ES-I3 (cell line): ENCODE results near the gene SLC7A4.

Experiments used
- H3K36me3 ChIP-seq: 2 replicates; pipeline ENCODE4 v1.6.1; 2013; ENCODE audit warnings: mild to moderate bottlenecking, low read length, control low read depth, moderate library complexity; ENCODE audit not compliant: insufficient read depth
- H3K4me1 ChIP-seq: 2 replicates; pipeline ENCODE4 v1.6.1; 2013; ENCODE audit warnings: mild to moderate bottlenecking, control low read depth, low read length; ENCODE audit not compliant: insufficient read depth
- H3K9ac ChIP-seq: 2 replicates; pipeline ENCODE4 v1.6.1; 2013; ENCODE audit warnings: low read depth, mild to moderate bottlenecking, low read length, moderate library complexity
- H3K9me3 ChIP-seq: 2 replicates; pipeline ENCODE4 v1.6.1; 2013; ENCODE audit warnings: mild to moderate bottlenecking, low read length, moderate library complexity; ENCODE audit not compliant: control insufficient read depth, insufficient read depth

Gene SLC7A4

GRCh38 chr22:21025266-21025665 is 7.1 kb downstream of the SLC7A4 start:
- Histone ChIP-seq H3K9me3 (no peaks in the 10 kb centered on the region), H3K9ac (no peak overlapping the region)

GRCh38 chr22:21022955-21023614 is 9.3 kb downstream of the SLC7A4 start:
- Histone ChIP-seq H3K4me1 (no peaks in the 10 kb centered on the region), H3K9me3 (no peaks in the 10 kb centered on the region), H3K9ac (no peak overlapping the region), H3K36me3 (no peaks in the 10 kb centered on the region)

More at GRCh38 chr22:21025266-21025665, 7.1 kb downstream of the SLC7A4 start:
- Histone ChIP-seq H3K4me1 (no peaks in the 10 kb centered on the region), H3K36me3 (no peaks in the 10 kb centered on the region)

- H3K9ac ChIP-seq = no peak overlapping the region
- no peaks in the 10 kb centered on the region for H3K36me3 ChIP-seq
- H3K9me3 ChIP-seq = no peaks in the 10 kb centered on the region
- H3K4me1 ChIP-seq = no peaks in the 10 kb centered on the region
These were observed 9.9 kb downstream of the SLC7A4 start for GRCh38 chr22:21022507-21022906.

- no peak overlapping the region for H3K9ac ChIP-seq
- no peaks in the 10 kb centered on the region for H3K36me3 ChIP-seq
- H3K4me1 ChIP-seq = no peaks in the 10 kb centered on the region
- H3K9me3 ChIP-seq = no peaks in the 10 kb centered on the region
These were observed 11.4 kb downstream of the SLC7A4 start for GRCh38 chr22:21020802-21021429.

GRCh38 chr22:21018314-21018713 is 14.0 kb downstream of the SLC7A4 start:
- Histone ChIP-seq H3K9ac (no peak overlapping the region), H3K9me3 (no peaks in the 10 kb centered on the region), H3K36me3 (no peaks in the 10 kb centered on the region), H3K4me1 (no peaks in the 10 kb centered on the region)

GRCh38 chr22:21016644-21017420 is 15.5 kb downstream of the SLC7A4 start:
- no peak overlapping the region for H3K9ac ChIP-seq

GRCh38 chr22:21015466-21016006 is 16.8 kb downstream of the SLC7A4 start:
- Histone ChIP-seq H3K9me3 (no peaks in the 10 kb centered on the region), H3K36me3 (no peaks in the 10 kb centered on the region), H3K9ac (no peak overlapping the region; the same call in 1 of the 2 replicates), H3K4me1 (peaks cover under 1% of the 10 kb centered on the region; the same call in 1 of the 2 replicates)

More at GRCh38 chr22:21016644-21017420, 15.5 kb downstream of the SLC7A4 start:
- Histone ChIP-seq H3K4me1 (no peaks in the 10 kb centered on the region), H3K36me3 (no peaks in the 10 kb centered on the region), H3K9me3 (no peaks in the 10 kb centered on the region)

- Histone ChIP-seq H3K9ac (peak within 1 kb of the TSS; percentile 69), H3K36me3 (no peaks in the 10 kb centered on the region), H3K9me3 (no peaks in the 10 kb centered on the region), H3K4me1 (peaks cover 2% of the 10 kb centered on the region; the same call in 1 of the 2 replicates)
These were observed 17.5 kb downstream of the SLC7A4 start, which contains the start of gene P2RX6 for GRCh38 chr22:21014726-21015465. P2RX6 (plus strand) TSS chr22:21015165; CDS start chr22:21015175, 10 bp downstream.

GRCh38 chr22:21014202-21014725 is 18.1 kb downstream of the SLC7A4 start:
- Histone ChIP-seq H3K4me1 (peaks cover 2% of the 10 kb centered on the region; the same call in 1 of the 2 replicates), H3K9me3 (no peaks in the 10 kb centered on the region), H3K9ac (peak overlapping the region; percentile 69), H3K36me3 (no peaks in the 10 kb centered on the region)

- Histone ChIP-seq H3K36me3 (no peaks in the 10 kb centered on the region), H3K9ac (peak overlapping the region; percentile 69), H3K4me1 (peaks cover 2% of the 10 kb centered on the region; the same call in 1 of the 2 replicates), H3K9me3 (no peaks in the 10 kb centered on the region)
These were observed 18.6 kb downstream of the SLC7A4 start for GRCh38 chr22:21013657-21014201.

- peaks cover 2% of the 10 kb centered on the region; the same call in 1 of the 2 replicates for H3K4me1 ChIP-seq
- no peaks in the 10 kb centered on the region for H3K36me3 ChIP-seq
- no peaks in the 10 kb centered on the region for H3K9me3 ChIP-seq
- H3K9ac ChIP-seq = no peak overlapping the region
These were observed 19.6 kb downstream of the SLC7A4 start for GRCh38 chr22:21012446-21013407.

- no peaks in the 10 kb centered on the region for H3K36me3 ChIP-seq
- H3K9me3 ChIP-seq = no peaks in the 10 kb centered on the region
- peaks cover 2% of the 10 kb centered on the region; the same call in 1 of the 2 replicates for H3K4me1 ChIP-seq
- H3K9ac ChIP-seq = no peak overlapping the region
These were observed 21.8 kb downstream of the SLC7A4 start for GRCh38 chr22:21010426-21011113.
